Activated CD8-positive, alpha-beta T cell treated with anti-CD3 and anti-CD28 coated beads for 36 hours (primary cell): ENCODE measurements around the gene AAMP. TPM values are rescaled to one million over a fixed set of nuclear protein-coding genes. Genes with fewer than 3 reads are reported as not detected.

Experiments used
- ATAC-seq: fragments of 200-7000 bp; cut with Tn5 transposase; one replicate; pipeline ENCODE4 v1.10.0; 2021; ENCODE audit warnings: mild to moderate bottlenecking, moderate library complexity
- CTCF ChIA-PET: fragments of 350-600 bp; sonication (Branson Sonifier 250); formaldehyde crosslinking; loops from one replicate; lab custom pipeline; 2021; ENCODE audit warnings: antibody characterized with exemption; lab: Charles Lee
- POLR2A ChIA-PET: fragments of 350-600 bp; sonication (Branson Sonifier 250); formaldehyde crosslinking; loops from one replicate; lab custom pipeline; 2021; ENCODE audit warnings: antibody characterized with exemption; lab: Charles Lee
- DNase-seq: peaks from one replicate; pipeline ENCODE4 v3.0.0-alpha.2; 2020
- H3K27ac Mint-ChIP-seq: one replicate; pipeline ENCODE4 v1.8.0; 2021; ENCODE audit warnings: mild to moderate bottlenecking, mixed read lengths
- H3K27me3 Mint-ChIP-seq: one replicate; pipeline ENCODE4 v1.8.0; 2021; ENCODE audit warnings: mixed read lengths
- H3K36me3 Mint-ChIP-seq: one replicate; pipeline ENCODE4 v1.8.0; 2021; ENCODE audit warnings: low read depth, mixed read lengths
- H3K4me1 Mint-ChIP-seq: one replicate; pipeline ENCODE4 v1.8.0; 2021; ENCODE audit warnings: low read depth, mixed read lengths
- H3K4me3 Mint-ChIP-seq: one replicate; pipeline ENCODE4 v1.8.0; 2021; ENCODE audit warnings: mild to moderate bottlenecking, moderate library complexity, mixed read lengths
- H3K9me3 Mint-ChIP-seq: one replicate; pipeline ENCODE4 v1.8.0; 2021; ENCODE audit warnings: mixed read lengths
- CTCF ChIP-seq: fragments of 200-600 bp; IDR thresholded peaks from one replicate; pipeline ENCODE4 v1.8.0; 2022; ENCODE audit warnings: antibody characterized with exemption, mild to moderate bottlenecking
- intact Hi-C: fragments of 100-400 bp; cut with micrococcal nuclease; formaldehyde crosslinking; loops from one replicate; pipeline ENCODE4 v1.10.0; 2022
- total RNA-seq, 2 experiments: library from RNA; stranded (reverse); gene quantifications; one replicate each; pipeline ENCODE4 v1.2.3, GENCODE V29; 2021

AAMP gene
- total RNA-seq, 2 experiments from 2014 or later, result 75.8 to 82.8 TPM

DNA sequence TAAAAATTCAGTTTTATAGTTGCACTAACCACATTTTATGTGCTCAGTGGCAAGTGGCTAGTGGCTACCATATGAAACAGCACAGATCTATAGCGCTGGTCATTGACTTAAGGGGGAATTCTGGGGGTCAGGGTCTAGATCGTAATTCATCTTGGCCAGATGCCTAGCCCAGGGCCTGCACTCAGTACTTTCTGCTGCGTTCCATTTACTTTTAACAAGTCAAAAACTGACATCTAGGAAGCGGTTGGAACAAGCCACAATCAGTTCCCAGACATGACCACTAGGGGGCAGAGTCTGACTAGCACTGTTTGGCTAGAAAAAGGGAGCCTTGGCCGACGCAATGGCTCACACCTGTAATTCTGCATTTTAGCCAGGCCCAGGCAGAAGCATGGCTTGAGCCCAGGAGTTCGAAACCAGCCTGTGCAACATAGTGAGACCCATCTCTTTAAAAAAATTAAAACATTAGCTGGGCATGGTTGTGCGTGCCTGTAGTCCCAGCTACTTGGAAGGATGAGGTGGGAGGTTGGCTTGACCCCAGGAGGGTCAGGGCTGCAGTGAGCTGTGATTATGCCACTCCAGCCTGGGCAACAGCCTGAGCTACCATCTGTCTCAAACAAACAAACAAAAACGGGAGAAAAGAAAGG, 31.4 kb upstream of the AAMP start:
- H3K4me3 Mint-ChIP-seq, result no peak overlapping the region
- no peaks in the 10 kb centered on the region for H3K36me3 Mint-ChIP-seq
- CTCF ChIA-PET, result interaction anchor here (0.6 to 3.8 kb wide), 34 partner anchors 8 to 546 kb away, joined by 3 to 54 read pairs (median 4); partner anchors contain the start of genes AAMP, CATIP, CTDSP1 and PNKD
- DNase-seq, result peak; percentile 95
- intact Hi-C loops, result loop anchor here (1.0 kb wide), 1 partner anchor 55 kb away; the partner anchor contains the start of gene CATIP
- no peaks in the 10 kb centered on the region for H3K9me3 Mint-ChIP-seq
- H3K4me1 Mint-ChIP-seq, result peaks cover 5% of the 10 kb centered on the region
- H3K27ac Mint-ChIP-seq, result no peak overlapping the region
- peak; percentile 90 for TF ChIP-seq CTCF
- H3K27me3 Mint-ChIP-seq, result no peaks in the 10 kb centered on the region
- peak; percentile 97 for ATAC-seq
- POLR2A ChIA-PET, result interaction anchor here (0.6 to 1.8 kb wide), 7 partner anchors 11 to 611 kb away, joined by 3 to 6 read pairs (median 4); partner anchors contain the start of gene CTDSP1

DNA sequence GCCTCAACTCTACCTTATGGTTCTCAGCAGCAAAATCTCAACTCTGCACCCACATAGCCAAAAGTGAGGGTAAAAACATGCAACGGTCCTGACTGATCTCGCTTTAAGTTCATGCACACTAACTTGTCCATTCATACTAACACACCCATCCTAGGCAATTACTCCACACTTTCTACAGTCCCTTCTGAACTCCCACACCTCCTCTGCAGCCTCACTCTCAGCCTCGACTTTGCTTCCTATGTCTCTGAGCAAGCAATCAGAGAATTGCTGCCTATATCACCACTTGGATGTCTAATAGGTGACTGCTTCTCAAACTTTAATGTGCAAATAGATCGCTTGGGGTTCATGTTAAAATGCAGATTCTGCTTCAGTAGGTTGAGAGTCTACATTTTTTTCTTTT, 30.2 kb upstream of the AAMP start:
- Mint-ChIP-seq H3K4me3 (no peak overlapping the region), H3K36me3 (no peaks in the 10 kb centered on the region), H3K4me1 (peaks cover 7% of the 10 kb centered on the region), H3K27me3 (no peaks in the 10 kb centered on the region), H3K27ac (no peak overlapping the region), H3K9me3 (no peaks in the 10 kb centered on the region)
- no peak for TF ChIP-seq CTCF
- DNase-seq (no peak), ATAC-seq (no peak)
- POLR2A ChIA-PET, result no interaction called here
- CTCF ChIA-PET, result interaction anchor here (3.3 kb wide), 1 partner anchor 57 kb away, joined by 26 read pairs; the partner anchor contains the start of gene CATIP
- intact Hi-C loops, result no loop called here

GRCh38 chr2:218298314-218298875, 28.5 kb upstream of the AAMP start:
- TF ChIP-seq CTCF, result no peak
- Mint-ChIP-seq H3K4me1 (peaks cover 12% of the 10 kb centered on the region), H3K4me3 (no peak overlapping the region), H3K36me3 (no peaks in the 10 kb centered on the region), H3K27ac (no peak overlapping the region), H3K9me3 (no peaks in the 10 kb centered on the region), H3K27me3 (no peaks in the 10 kb centered on the region)
- ATAC-seq (no peak), DNase-seq (no peak)
- intact Hi-C loops, result no loop called here
- ChIA-PET CTCF (interaction anchor here (1.1 to 3.3 kb wide), 3 partner anchors 11 to 98 kb away, joined by 3 to 26 read pairs (median 6); partner anchors contain the start of gene CATIP), POLR2A (interaction anchor here (0.6 kb wide), 1 partner anchor 14 kb away, joined by 3 read pairs; no protein-coding TSS in a partner anchor)

- Mint-ChIP-seq H3K27ac (no peak overlapping the region), H3K4me3 (no peak overlapping the region), H3K27me3 (no peaks in the 10 kb centered on the region), H3K9me3 (no peaks in the 10 kb centered on the region), H3K36me3 (no peaks in the 10 kb centered on the region), H3K4me1 (peaks cover 22% of the 10 kb centered on the region)
- DNase-seq (no peak), ATAC-seq (no peak)
- ChIA-PET CTCF (interaction anchor here (2.1 to 8.8 kb wide), 2 partner anchors 23 to 59 kb away, joined by 8 to 125 read pairs; partner anchors contain the start of genes AAMP, CATIP and PNKD), POLR2A (interaction anchor here (1.2 kb wide), 1 partner anchor 10 kb away, joined by 3 read pairs; no protein-coding TSS in a partner anchor)
- intact Hi-C loops, result no loop called here
- TF ChIP-seq CTCF, result no peak
Measured at GRCh38 chr2:218296847-218297246, 26.9 kb upstream of the AAMP start.
